Measurements from ENCODE around the gene ARHGEF28.

- no peak for TF ChIP-seq POLR2AphosphoS5 (IDR thresholded peaks at IDR 0.05)
- TF ChIP-seq CTCF (IDR thresholded peaks at IDR 0.05), result no peak
Measured at GRCh38 chr5:73962801-73963425, 336.9 kb downstream of the ARHGEF28 start.
